Measurements from ENCODE around the gene SENP6.

DNA sequence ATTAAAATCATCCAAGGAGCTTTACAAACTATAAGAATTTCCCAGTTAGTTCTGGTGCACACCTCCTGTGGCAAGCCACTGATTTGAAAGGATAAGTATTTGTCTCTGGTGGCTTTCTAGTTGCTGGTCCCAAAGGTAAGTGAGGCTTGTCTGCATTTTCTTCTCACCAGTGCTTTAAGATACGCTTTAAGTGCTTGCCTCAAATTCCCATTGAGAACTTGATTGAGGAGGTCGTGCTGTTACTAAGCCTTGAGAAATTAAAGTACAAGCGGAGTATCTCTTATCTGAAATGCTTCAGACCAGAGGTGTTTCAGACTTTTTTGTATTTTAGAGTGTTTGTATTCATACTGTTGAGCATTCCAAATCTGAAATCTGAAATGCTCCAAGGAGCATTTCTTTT, 117.5 kb downstream of the SENP6 start:
- TF ChIP-seq, protein P1, sequence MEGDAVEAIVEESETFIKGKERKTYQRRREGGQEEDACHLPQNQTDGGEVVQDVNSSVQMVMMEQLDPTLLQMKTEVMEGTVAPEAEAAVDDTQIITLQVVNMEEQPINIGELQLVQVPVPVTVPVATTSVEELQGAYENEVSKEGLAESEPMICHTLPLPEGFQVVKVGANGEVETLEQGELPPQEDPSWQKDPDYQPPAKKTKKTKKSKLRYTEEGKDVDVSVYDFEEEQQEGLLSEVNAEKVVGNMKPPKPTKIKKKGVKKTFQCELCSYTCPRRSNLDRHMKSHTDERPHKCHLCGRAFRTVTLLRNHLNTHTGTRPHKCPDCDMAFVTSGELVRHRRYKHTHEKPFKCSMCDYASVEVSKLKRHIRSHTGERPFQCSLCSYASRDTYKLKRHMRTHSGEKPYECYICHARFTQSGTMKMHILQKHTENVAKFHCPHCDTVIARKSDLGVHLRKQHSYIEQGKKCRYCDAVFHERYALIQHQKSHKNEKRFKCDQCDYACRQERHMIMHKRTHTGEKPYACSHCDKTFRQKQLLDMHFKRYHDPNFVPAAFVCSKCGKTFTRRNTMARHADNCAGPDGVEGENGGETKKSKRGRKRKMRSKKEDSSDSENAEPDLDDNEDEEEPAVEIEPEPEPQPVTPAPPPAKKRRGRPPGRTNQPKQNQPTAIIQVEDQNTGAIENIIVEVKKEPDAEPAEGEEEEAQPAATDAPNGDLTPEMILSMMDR (IDR thresholded peaks at IDR 0.05; ENCODE audit: low read depth, low read length, missing input control), result no peak
- TF ChIP-seq ZBTB33 (IDR thresholded peaks at IDR 0.05), result no peak
- TF ChIP-seq JUND (IDR thresholded peaks at IDR 0.05), result no peak
- TF ChIP-seq REST (IDR thresholded peaks at IDR 0.05), result no peak
- no peak for TF ChIP-seq ATF3 (IDR thresholded peaks at IDR 0.05)

Data from liver (tissue), 3 donors.